HCT116 (cell line): ENCODE data around the gene TCEANC. TPM values are rescaled to one million over a fixed set of nuclear protein-coding genes. Genes with fewer than 3 reads are reported as not detected.

Experiments used
- ATAC-seq: fragments of 200-7000 bp; cut with Tn5 transposase; 2 replicates; pipeline ENCODE4 v1.9.1; 2020; ENCODE audit warnings: mild to moderate bottlenecking, moderate library complexity
- BruUV-seq: library from RNA; stranded (reverse); fragments of 400-500 nt; replicated peaks from 2 replicates; lab custom pipeline; 2021; lab: Mats Ljungman, UMichigan
- CTCF ChIA-PET: fragments of 300-600 bp; sonication (Branson Sonifier 250); formaldehyde crosslinking; loops from one replicate; lab custom pipeline; 2021; ENCODE audit warnings: antibody characterized with exemption; lab: Charles Lee
- POLR2A ChIA-PET: fragments of 300-600, 350-600 bp; sonication (Branson Sonifier 250); formaldehyde crosslinking; loops from one replicate; lab custom pipeline; 2021; ENCODE audit warnings: antibody characterized with exemption; lab: Charles Lee
- RAD21 ChIA-PET, 2 experiments: fragments of 300-600 bp; sonication (Branson Sonifier 250); formaldehyde crosslinking; loops; one replicate each; lab custom pipeline; 2023; ENCODE audit warnings: low total read pairs in 2 of 2; ENCODE audit not compliant: uncharacterized antibody in 2 of 2, unreplicated experiment in 2 of 2, low non-redundant PET in 1 of 2; lab: Charles Lee
- DNase-seq: peaks from one replicate; pipeline ENCODE4 v3.0.0-alpha.2; 2010; ENCODE audit warnings: low read depth, low spot score
- H2AFZ ChIP-seq: fragments of 200-600 bp; shearing (Covaris generic), sonication (generic); 2 replicates; pipeline ENCODE4 v1.6.1; 2017; ENCODE audit warnings: low read depth, mixed run types, mixed read lengths, antibody characterized with exemption, low read length; ENCODE audit not compliant: poor library complexity, severe bottlenecking
- H3K27ac ChIP-seq: 2 replicates; pipeline ENCODE4 v1.5.1; 2012; ENCODE audit warnings: low read depth, low read length
- H3K27me3 ChIP-seq: fragments of 200-600 bp; sonication (generic); 2 replicates; pipeline ENCODE4 v1.6.1; 2016; ENCODE audit warnings: mixed run types, low read length, mixed read lengths; ENCODE audit not compliant: insufficient read depth
- H3K36me3 ChIP-seq, 2 experiments: fragments of 200-500 bp in 1 of 2; fragments of 200-600 bp in 1 of 2; sonication (Bioruptor generic) in 1 of 2; sonication (generic) in 1 of 2; 2 replicates each; pipeline versions ENCODE4 v1.5.1 to v1.6.1; 2014 to 2016; ENCODE audit warnings: low read length in 2 of 2, inconsistent platforms in 1 of 2, mixed read lengths in 1 of 2, mixed run types in 1 of 2; ENCODE audit not compliant: insufficient read depth in 2 of 2, control insufficient read depth in 1 of 2
- H3K4me1 ChIP-seq, 2 experiments: fragments of 200-600 bp in 1 of 2; sonication (generic) in 1 of 2; 2 replicates each; pipeline versions ENCODE4 v1.5.1 to v1.6.1; 2012 to 2017; ENCODE audit warnings: low read length in 2 of 2, inconsistent platforms in 1 of 2, mild to moderate bottlenecking in 1 of 2, mixed read lengths in 1 of 2, mixed run types in 1 of 2, moderate library complexity in 1 of 2; ENCODE audit not compliant: insufficient read depth in 2 of 2, control insufficient read depth in 1 of 2
- H3K4me2 ChIP-seq: fragments of 200-600 bp; sonication (generic); 2 replicates; pipeline ENCODE4 v1.6.1; 2017; ENCODE audit warnings: mixed run types, low read length, mixed read lengths
- H3K4me3 ChIP-seq, 2 experiments: fragments of 200-600 bp in 1 of 2; sonication (generic) in 1 of 2; replicated peaks in 1 of 2; 2 replicates each; pipeline ENCODE4 v1.5.1; 2011 to 2016; ENCODE audit warnings: low read length in 2 of 2, control low read depth in 1 of 2, low read depth in 1 of 2, mild to moderate bottlenecking in 1 of 2, mixed read lengths in 1 of 2, mixed run types in 1 of 2
- H3K79me2 ChIP-seq: fragments of 200-600 bp; sonication (generic); 2 replicates; pipeline ENCODE4 v1.6.1; 2017; ENCODE audit warnings: mild to moderate bottlenecking, mixed run types, low read length, moderate library complexity, mixed read lengths; ENCODE audit not compliant: insufficient read depth
- H3K9ac ChIP-seq: fragments of 200-600 bp; sonication (generic); 2 replicates; pipeline ENCODE4 v1.6.1; 2016; ENCODE audit warnings: low read length, mixed read lengths
- H3K9me2 ChIP-seq: fragments of 200-600 bp; sonication (generic), shearing (Covaris generic); 2 replicates; pipeline ENCODE4 v1.6.1; 2017; ENCODE audit warnings: mixed run types, mild to moderate bottlenecking, moderate library complexity; ENCODE audit not compliant: insufficient read depth
- H3K9me3 ChIP-seq, 2 experiments: fragments of 200-500 bp in 1 of 2; fragments of 200-600 bp in 1 of 2; sonication (Bioruptor generic) in 1 of 2; sonication (generic) in 1 of 2; 2 replicates each; pipeline ENCODE4 v1.6.1; 2014 to 2017; ENCODE audit warnings: low read length in 2 of 2, mixed read lengths in 2 of 2, inconsistent platforms in 1 of 2, low read depth in 1 of 2, mild to moderate bottlenecking in 1 of 2, mixed run types in 1 of 2, moderate library complexity in 1 of 2; ENCODE audit not compliant: control insufficient read depth in 1 of 2, insufficient read depth in 1 of 2
- H4K20me1 ChIP-seq: fragments of 200-600 bp; sonication (generic), shearing (Covaris generic); 2 replicates; pipeline ENCODE4 v1.6.1; 2017; ENCODE audit warnings: mixed run types, mild to moderate bottlenecking, moderate library complexity; ENCODE audit not compliant: insufficient read depth
- ATF3 ChIP-seq: IDR thresholded peaks from 2 replicates; pipeline ENCODE4 v1.6.1; 2012
- CBX3 ChIP-seq: IDR thresholded peaks from 2 replicates; pipeline ENCODE4 v1.6.1; 2012; ENCODE audit warnings: low read depth
- CEBPB ChIP-seq: IDR thresholded peaks from 2 replicates; pipeline ENCODE4 v1.6.1; 2012; ENCODE audit warnings: low read depth
- CTCF ChIP-seq, 3 experiments: fragments of 200-600 bp in 1 of 3; sonication (generic) in 1 of 3; IDR thresholded peaks in 2 of 3; conservative IDR thresholded peaks in 1 of 3; 2 replicates each; pipeline ENCODE4 v1.5.1; 2012 to 2017; ENCODE audit warnings: low read depth in 2 of 3, low read length in 2 of 3, antibody characterized with exemption in 1 of 3, borderline replicate concordance in 1 of 3, control low read depth in 1 of 3, mild to moderate bottlenecking in 1 of 3, mixed read lengths in 1 of 3, mixed run types in 1 of 3, moderate library complexity in 1 of 3; ENCODE audit not compliant: insufficient read depth in 1 of 3
- ELF1 ChIP-seq: IDR thresholded peaks from 2 replicates; pipeline ENCODE4 v1.6.1; 2012; ENCODE audit warnings: low read depth, borderline replicate concordance
- EZH2 ChIP-seq: fragments of 200-600 bp; sonication (generic); IDR thresholded peaks from 2 replicates; pipeline ENCODE4 v1.6.1; 2017; ENCODE audit warnings: antibody characterized with exemption, mixed run types
- JUND ChIP-seq: IDR thresholded peaks from 2 replicates; pipeline ENCODE4 v1.6.1; 2012
- MAX ChIP-seq: IDR thresholded peaks from 2 replicates; pipeline ENCODE4 v1.6.1; 2012
- POLR2A ChIP-seq: IDR thresholded peaks from 2 replicates; pipeline ENCODE4 v1.7.0; 2011; ENCODE audit warnings: borderline replicate concordance; ENCODE audit not compliant: insufficient read depth, insufficient read length; ENCODE audit errors: extremely low read depth
- RAD21 ChIP-seq: IDR thresholded peaks from 2 replicates; pipeline ENCODE4 v1.6.1; 2012; ENCODE audit warnings: low read depth, mild to moderate bottlenecking
- SIN3A ChIP-seq: IDR thresholded peaks from 2 replicates; pipeline ENCODE4 v1.6.1; 2012; ENCODE audit warnings: low read depth
- SP1 ChIP-seq: IDR thresholded peaks from 2 replicates; pipeline ENCODE4 v1.6.1; 2012; ENCODE audit warnings: low read depth
- SRF ChIP-seq: IDR thresholded peaks from 2 replicates; pipeline ENCODE4 v1.6.1; 2012; ENCODE audit warnings: low read depth
- TCF7L2 ChIP-seq: IDR thresholded peaks from 2 replicates; pipeline ENCODE4 v1.7.0; 2011; ENCODE audit warnings: borderline replicate concordance, inconsistent platforms; ENCODE audit not compliant: insufficient read depth, insufficient read length; ENCODE audit errors: extremely low read depth
- YY1 ChIP-seq: IDR thresholded peaks from 2 replicates; pipeline ENCODE4 v1.6.1; 2011; ENCODE audit warnings: low read length, low read depth, moderate library complexity, mild to moderate bottlenecking; ENCODE audit not compliant: insufficient replicate concordance; ENCODE audit errors: extremely low read depth
- ZBTB33 ChIP-seq: IDR thresholded peaks from 2 replicates; pipeline ENCODE4 v1.6.1; 2011; ENCODE audit warnings: mild to moderate bottlenecking, low read length, moderate library complexity; ENCODE audit not compliant: insufficient replicate concordance; ENCODE audit errors: extremely low read depth
- ZFX ChIP-seq: fragments of 450-650 bp; IDR thresholded peaks from 2 replicates; pipeline ENCODE4 v1.6.1; 2017
- ZNF274 ChIP-seq: fragments of 200-500 bp; sonication (Bioruptor generic); IDR thresholded peaks from 2 replicates; pipeline ENCODE4 v1.6.1; 2014; ENCODE audit warnings: mild to moderate bottlenecking, low read depth, low read length, inconsistent platforms
- intact Hi-C: fragments of 100-400 bp; cut with micrococcal nuclease; formaldehyde crosslinking; loops from 2 replicates; pipeline ENCODE4 v1.10.0; 2022
- total RNA-seq: library from RNA; stranded (reverse); gene quantifications from one replicate; pipeline ENCODE4 v1.2.1, GENCODE V29; 2021; ENCODE audit not compliant: unreplicated experiment

The TCEANC gene
- total RNA-seq, 1 experiment from 2014 or later, result 1.2 TPM

GRCh38 chrX:13607996-13608365, 45.0 kb upstream of the TCEANC start:
- H3K27ac ChIP-seq, result no peak overlapping the region
- no peaks in the 10 kb centered on the region for H3K9me2 ChIP-seq
- no peak overlapping the region for H2AFZ ChIP-seq
- ChIA-PET POLR2A (no interaction called here), CTCF (no interaction called here)
- DNase-seq, result no peak
- no peaks in the 10 kb centered on the region for H3K36me3 ChIP-seq
- TF ChIP-seq CBX3 (no peak), YY1 (no peak)
- TF ChIP-seq, all 23 proteins: peak for 0
- BruUV-seq, result no TSS peak
- Histone ChIP-seq H3K9me3 (no peaks in the 10 kb centered on the region), H4K20me1 (no peaks in the 10 kb centered on the region), H3K27me3 (no peaks in the 10 kb centered on the region), H3K4me2 (no peak overlapping the region), H3K9ac (no peak overlapping the region), H3K4me1 (no peaks in the 10 kb centered on the region), H3K79me2 (no peaks in the 10 kb centered on the region), H3K4me3 (no peak overlapping the region)
- RAD21 ChIA-PET, result no interaction called here
- no peak for ATAC-seq
- intact Hi-C loops, result no loop called here

- H4K20me1 ChIP-seq, result no peaks in the 10 kb centered on the region
- CTCF ChIA-PET, result no interaction called here
- POLR2A ChIA-PET, result no interaction called here
- TF ChIP-seq SIN3A, result no peak
- TF ChIP-seq ZFX, result no peak
- TF ChIP-seq ELF1, result no peak
- TF ChIP-seq ZBTB33, result no peak
- TF ChIP-seq TCF7L2, result no peak
- no peak for TF ChIP-seq SP1
- TF ChIP-seq EZH2, result no peak
- no peak for TF ChIP-seq ZNF274
- TF ChIP-seq MAX, result no peak
- no peak for TF ChIP-seq CEBPB
- no peak for TF ChIP-seq CBX3
- TF ChIP-seq ATF3, result no peak
- no peak for TF ChIP-seq JUND
- TF ChIP-seq POLR2A, result no peak
- TF ChIP-seq CTCF (IDR thresholded peaks at IDR 0.05 in 2 of 3, conservative IDR thresholded peaks at IDR 0.05 in 1 of 3; ENCODE audit: borderline replicate concordance in 1 of 3, insufficient read depth in 1 of 3, low read depth in 2 of 3, low read length in 2 of 3), result no peak
- TF ChIP-seq RAD21, result no peak
- TF ChIP-seq SRF, result no peak
Measured at GRCh38 chrX:13614154-13614553, 38.8 kb upstream of the TCEANC start.

More at GRCh38 chrX:13614154-13614553, 38.8 kb upstream of the TCEANC start:
- Histone ChIP-seq H3K27me3 (no peaks in the 10 kb centered on the region), H2AFZ (no peak overlapping the region), H3K9ac (no peak overlapping the region), H3K79me2 (no peaks in the 10 kb centered on the region), H3K4me3 (no peak overlapping the region), H3K9me2 (no peaks in the 10 kb centered on the region), H3K4me2 (no peak overlapping the region), H3K9me3 (no peaks in the 10 kb centered on the region), H3K4me1 (no peaks in the 10 kb centered on the region), H3K36me3 (no peaks in the 10 kb centered on the region), H3K27ac (no peak overlapping the region)
- BruUV-seq, result no TSS peak
- intact Hi-C loops, result no loop called here
- RAD21 ChIA-PET, result no interaction called here
- no peak for DNase-seq
- ATAC-seq, result no peak
